ENCODE results near the gene MXD4. TPM values are rescaled to one million over a fixed set of nuclear protein-coding genes. Genes with fewer than 3 reads are reported as not detected.

The MXD4 gene
- total RNA-seq, 6 experiments from 2014 or later = 56.5 to 81.8 (median 60.3) TPM

- peaks cover 11% of the 10 kb centered on the region for H3K9me3 Mint-ChIP-seq
- DNase-seq = no peak
Observed at GRCh38 chr4:2300431-2301224, 38.7 kb upstream of the MXD4 start.

GRCh38 chr4:2299794-2300193 lies 37.9 kb upstream of the MXD4 start:
- H3K36me3 Mint-ChIP-seq (ENCODE audit: low read depth) = peaks cover 8% of the 10 kb centered on the region
- H3K4me3 Mint-ChIP-seq = no peak overlapping the region
- H3K9me3 Mint-ChIP-seq = peaks cover 11% of the 10 kb centered on the region
- H3K4me1 Mint-ChIP-seq (ENCODE audit: low read depth) = no peaks in the 10 kb centered on the region
- H3K27me3 Mint-ChIP-seq (ENCODE audit: insufficient read depth) = peaks cover 27% of the 10 kb centered on the region
- TF ChIP-seq CTCF (IDR thresholded peaks at IDR 0.05) = no peak
- H3K27ac Mint-ChIP-seq = no peak overlapping the region
- DNase-seq = no peak

More at GRCh38 chr4:2300431-2301224, 38.7 kb upstream of the MXD4 start:
- H3K27ac Mint-ChIP-seq = no peak overlapping the region
- H3K4me3 Mint-ChIP-seq = no peak overlapping the region
- H3K27me3 Mint-ChIP-seq (ENCODE audit: insufficient read depth) = peaks cover 22% of the 10 kb centered on the region
- no peak for TF ChIP-seq CTCF (IDR thresholded peaks at IDR 0.05)
- H3K36me3 Mint-ChIP-seq (ENCODE audit: low read depth) = peaks cover 8% of the 10 kb centered on the region
- H3K4me1 Mint-ChIP-seq (ENCODE audit: low read depth) = no peaks in the 10 kb centered on the region

GRCh38 chr4:2298532-2298991 lies 36.7 kb upstream of the MXD4 start:
- no peak for DNase-seq
- no peak for TF ChIP-seq CTCF (IDR thresholded peaks at IDR 0.05)
- H3K4me1 Mint-ChIP-seq (ENCODE audit: low read depth) = no peaks in the 10 kb centered on the region
- H3K4me3 Mint-ChIP-seq = no peak overlapping the region
- peaks cover 11% of the 10 kb centered on the region for H3K9me3 Mint-ChIP-seq
- peaks cover 8% of the 10 kb centered on the region for H3K36me3 Mint-ChIP-seq (ENCODE audit: low read depth)
- peaks cover 27% of the 10 kb centered on the region for H3K27me3 Mint-ChIP-seq (ENCODE audit: insufficient read depth)
- no peak overlapping the region for H3K27ac Mint-ChIP-seq

GRCh38 chr4:2297606-2298531 lies 36.0 kb upstream of the MXD4 start:
- Mint-ChIP-seq H3K36me3 (ENCODE audit: low read depth) (peaks cover 8% of the 10 kb centered on the region), H3K4me1 (ENCODE audit: low read depth) (peaks cover 5% of the 10 kb centered on the region), H3K4me3 (no peak overlapping the region; the same call in 1 of the 2 replicates), H3K9me3 (peaks cover 11% of the 10 kb centered on the region), H3K27me3 (ENCODE audit: insufficient read depth) (peaks cover 27% of the 10 kb centered on the region), H3K27ac (no peak overlapping the region)
- TF ChIP-seq CTCF (IDR thresholded peaks at IDR 0.05) = no peak
- DNase-seq = no peak

Data from HFFc6 (cell line).